ENCODE data around the gene RBM33. TPM values are rescaled to one million over a fixed set of nuclear protein-coding genes. Genes with fewer than 3 reads are reported as not detected.

RBM33 gene
- total RNA-seq, 4 donors from 2014 or later: 27.0 to 34.5 (median 32.6) TPM

GRCh38 chr7:155738104-155738503, 93.6 kb downstream of the RBM33 start:
- H3K27me3 ChIP-seq: no peaks in the 10 kb centered on the region
- H3K4me1 ChIP-seq: peaks cover 5 to 20% (median 17%) of the 10 kb centered on the region in 4 donors
- H3K36me3 ChIP-seq: peaks cover 28 to 61% (median 55%) of the 10 kb centered on the region in 4 donors
- TF ChIP-seq POLR2AphosphoS5 (IDR thresholded peaks at IDR 0.05) (no peak), EP300 (IDR thresholded peaks at IDR 0.05) (no peak), POLR2A (IDR thresholded peaks at IDR 0.05; ENCODE audit: low read depth) (no peak), CTCF (IDR thresholded peaks at IDR 0.05) (no peak)
- no peaks in the 10 kb centered on the region for H3K9me3 ChIP-seq
- no peak overlapping the region for H3K27ac ChIP-seq (replicated peaks in 1 of 4)
- intact Hi-C loops (cut with DNase I): loop anchor here (2.0 kb wide), 1 partner anchor 137 kb away; no protein-coding TSS in a partner anchor
- 74% methylated on average over 10 of the region's 10 CpGs for WGBS
- no peak for DNase-seq (ENCODE audit: extremely low spot score)
- no peak overlapping the region for H3K4me3 ChIP-seq

GRCh38 chr7:155738652-155739537, 94.4 kb downstream of the RBM33 start:
- Histone ChIP-seq H3K9me3 (no peaks in the 10 kb centered on the region), H3K27me3 (no peaks in the 10 kb centered on the region), H3K27ac (replicated peaks in 1 of 4) (no peak overlapping the region), H3K4me1 (peaks cover 3 to 13% (median 10%) of the 10 kb centered on the region in 4 donors), H3K36me3 (peaks cover 29 to 68% (median 63%) of the 10 kb centered on the region in 4 donors), H3K4me3 (no peak overlapping the region)
- TF ChIP-seq POLR2A (IDR thresholded peaks at IDR 0.05; ENCODE audit: low read depth): no peak
- TF ChIP-seq CTCF (IDR thresholded peaks at IDR 0.05): peak; percentile 43 to 65 (median 57)
- no peak for TF ChIP-seq EP300 (IDR thresholded peaks at IDR 0.05)
- TF ChIP-seq POLR2AphosphoS5 (IDR thresholded peaks at IDR 0.05): no peak
- DNase-seq (ENCODE audit: extremely low spot score): no peak
- 72% methylated on average over 13 of the region's 13 CpGs for WGBS
- intact Hi-C loops (cut with DNase I): loop anchor here (2.0 kb wide), 1 partner anchor 138 kb away; no protein-coding TSS in a partner anchor

- H3K27me3 ChIP-seq: no peaks in the 10 kb centered on the region
- H3K27ac ChIP-seq (replicated peaks in 1 of 4): no peak overlapping the region
- 91% methylated on average over 19 of the region's 19 CpGs for whole genome bisulfite sequencing
- peaks cover 31 to 73% (median 65%) of the 10 kb centered on the region in 4 donors for H3K36me3 ChIP-seq
- H3K4me1 ChIP-seq: peaks cover 0 to 6% (median 3%) of the 10 kb centered on the region in 4 donors
- TF ChIP-seq POLR2AphosphoS5 (IDR thresholded peaks at IDR 0.05) (no peak), CTCF (IDR thresholded peaks at IDR 0.05) (no peak), POLR2A (IDR thresholded peaks at IDR 0.05; ENCODE audit: low read depth) (no peak), EP300 (IDR thresholded peaks at IDR 0.05) (no peak)
- H3K9me3 ChIP-seq: no peaks in the 10 kb centered on the region
- intact Hi-C loops (cut with DNase I): loop anchor here (2.0 kb wide), 1 partner anchor 139 kb away; no protein-coding TSS in a partner anchor
- no peak overlapping the region for H3K4me3 ChIP-seq
- no peak for DNase-seq (ENCODE audit: extremely low spot score)
These were observed 95.2 kb downstream of the RBM33 start for GRCh38 chr7:155739538-155740143.

- intact Hi-C loops (cut with DNase I): no loop called here
- 64% methylated on average over 8 of the region's 8 CpGs for WGBS
These were observed 96.6 kb downstream of the RBM33 start for GRCh38 chr7:155741082-155741481.

More at GRCh38 chr7:155741082-155741481, 96.6 kb downstream of the RBM33 start:
- H3K27me3 ChIP-seq: no peaks in the 10 kb centered on the region
- no peak for DNase-seq (ENCODE audit: extremely low spot score)
- H3K4me1 ChIP-seq: peaks cover 0 to under 1% (median 0%) of the 10 kb centered on the region in 4 donors
- H3K36me3 ChIP-seq: peaks cover 45 to 88% (median 79%) of the 10 kb centered on the region in 4 donors
- no peak for TF ChIP-seq CTCF (IDR thresholded peaks at IDR 0.05)
- no peak for TF ChIP-seq POLR2AphosphoS5 (IDR thresholded peaks at IDR 0.05)
- TF ChIP-seq EP300 (IDR thresholded peaks at IDR 0.05): no peak
- no peak for TF ChIP-seq POLR2A (IDR thresholded peaks at IDR 0.05; ENCODE audit: low read depth)
- no peak overlapping the region for H3K27ac ChIP-seq (replicated peaks in 1 of 4)
- H3K9me3 ChIP-seq: no peaks in the 10 kb centered on the region
- H3K4me3 ChIP-seq: no peak overlapping the region

Data from esophagus muscularis mucosa (tissue), 4 donors.